HTERT RPE-1 (cell line): Measurements from ENCODE around the gene ELP2.
"Not testable (repeated sequence)": the region's sequence is repeated elsewhere in the genome, so short reads cannot be mapped to it uniquely, and the experiment has no call there.

Source experiments
- in situ Hi-C: fragments of 300-500 bp; cut with MboI; formaldehyde crosslinking; loops from 4 replicates; pipeline ENCODE4 v1.14.3; 2020; ENCODE audit warnings: low sequenced_read_pairs

Gene ELP2

DNA sequence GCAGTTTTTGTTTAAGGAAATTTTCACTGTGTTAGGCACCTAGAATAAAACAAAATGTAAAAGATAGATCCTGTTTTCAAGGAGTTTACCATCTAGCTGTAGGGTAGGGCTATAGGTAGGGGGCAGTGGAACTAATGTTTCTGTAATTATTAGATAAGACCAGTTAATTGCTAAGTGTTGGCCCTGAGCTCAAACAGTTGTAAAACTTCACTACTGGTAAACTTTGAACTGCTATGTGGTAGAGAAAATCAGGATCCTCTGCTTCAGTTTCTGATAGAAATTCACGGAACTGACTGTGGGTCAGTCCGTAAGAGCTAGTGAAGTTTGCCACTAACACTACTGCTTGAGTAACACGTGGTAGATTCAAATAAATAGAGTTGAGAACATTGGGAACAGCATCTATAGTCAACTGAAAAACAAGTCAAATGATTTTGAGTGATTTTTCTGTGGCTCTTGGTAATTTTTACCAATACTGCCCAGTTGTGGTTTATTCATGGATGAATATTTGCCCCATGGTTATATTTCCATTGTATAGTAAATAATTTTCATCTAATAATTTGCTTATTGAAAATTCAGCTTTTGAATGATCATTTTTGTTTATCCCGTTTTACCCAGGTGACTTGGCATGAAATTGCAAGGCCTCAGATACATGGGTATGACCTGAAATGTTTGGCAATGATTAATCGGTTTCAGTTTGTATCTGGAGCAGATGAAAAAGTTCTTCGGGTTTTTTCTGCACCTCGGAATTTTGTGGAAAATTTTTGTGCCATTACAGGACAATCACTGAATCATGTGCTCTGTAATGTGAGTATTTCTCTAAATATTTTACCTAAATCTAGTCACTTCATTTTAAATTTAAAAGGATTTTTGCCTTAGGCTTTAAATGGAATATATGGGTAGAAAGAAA, 26.4 kb downstream of the ELP2 start:
- in situ Hi-C loops: no loop called here

DNA sequence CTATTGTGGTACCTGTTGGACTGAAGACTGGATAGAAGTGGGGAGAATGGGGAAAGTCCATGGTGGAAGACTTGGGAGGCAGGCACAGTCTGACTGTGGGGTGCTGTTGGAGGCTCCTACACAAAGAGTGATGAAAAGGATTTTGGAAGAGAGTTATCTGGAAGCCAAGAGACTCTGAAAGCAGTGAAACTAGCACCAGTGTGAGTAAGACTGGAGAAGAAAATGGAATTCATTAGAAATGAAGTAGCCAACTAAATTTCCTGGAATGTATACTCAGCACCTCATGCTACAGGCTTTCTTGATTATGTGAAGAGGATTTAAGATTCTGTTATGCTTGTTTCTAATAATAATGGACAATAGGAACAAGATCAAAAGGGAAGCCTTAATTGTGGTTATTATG, 27.7 kb downstream of the ELP2 start:
- in situ Hi-C loops: no loop called here

DNA sequence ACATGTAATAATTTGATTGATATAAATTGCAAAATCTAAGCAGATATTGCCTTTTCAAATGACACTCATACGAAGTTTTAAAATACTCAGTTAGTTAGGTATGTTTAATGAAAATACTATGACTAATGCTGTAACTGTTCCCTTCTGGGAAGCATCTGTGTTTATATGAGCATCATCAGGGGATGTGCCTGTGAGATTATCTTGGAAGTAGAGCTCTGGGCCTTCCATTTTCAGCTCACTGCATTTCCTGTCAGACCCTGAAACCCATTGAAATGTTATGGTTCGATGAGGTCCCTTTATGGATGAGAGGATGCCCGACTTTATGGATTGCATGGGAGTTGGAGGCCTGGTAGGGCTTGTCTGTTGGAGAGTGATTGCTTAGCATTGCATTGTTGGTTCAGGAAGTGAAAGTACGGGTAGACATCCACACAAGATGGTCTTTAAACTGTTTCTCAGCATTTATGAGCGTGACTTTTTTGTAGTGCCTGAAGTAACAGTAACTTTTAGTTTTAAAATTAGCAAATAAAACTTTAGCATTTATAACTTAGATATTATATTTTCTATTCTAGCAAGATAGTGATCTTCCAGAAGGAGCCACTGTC, 28.7 kb downstream of the ELP2 start:
- in situ Hi-C loops: no loop called here

DNA sequence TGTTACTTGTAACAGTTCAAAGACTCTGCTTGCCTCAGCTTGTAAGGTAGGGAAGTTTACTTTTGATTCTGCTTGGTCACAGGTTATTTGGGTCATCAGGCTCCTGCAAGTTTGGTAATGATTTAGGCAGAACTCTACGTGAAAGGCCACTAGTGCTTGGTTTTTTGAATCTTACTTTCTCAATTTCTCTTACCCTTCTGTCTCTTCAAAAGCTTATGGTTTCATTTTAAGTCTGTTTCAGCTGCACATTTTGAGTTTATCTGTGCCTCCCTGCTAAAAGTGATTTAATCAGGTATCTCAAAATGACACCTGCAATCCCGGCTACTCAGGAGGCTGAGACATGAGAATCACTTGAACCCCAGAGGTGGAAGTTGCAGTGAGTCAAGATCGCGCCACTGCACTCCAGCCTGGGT, 31.3 kb downstream of the ELP2 start:
- in situ Hi-C loops: no loop called here

DNA sequence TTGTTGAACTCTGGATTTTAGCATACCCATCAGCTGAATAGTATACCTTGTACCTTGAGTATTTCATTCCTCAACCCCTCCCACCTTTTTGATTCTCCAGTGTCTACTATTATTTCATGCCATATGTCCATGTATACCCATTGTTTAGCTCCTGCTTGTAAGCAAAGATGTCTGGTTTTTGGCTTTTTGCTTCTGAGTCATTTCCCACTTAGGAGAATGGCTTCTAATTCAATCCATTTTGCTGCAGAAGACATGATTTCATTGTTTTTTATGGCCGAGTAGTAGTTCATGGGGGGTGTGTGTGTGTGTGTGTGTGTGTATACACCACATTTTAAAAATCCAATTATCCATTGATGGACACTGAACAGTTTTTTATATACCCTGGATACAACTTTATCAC, 33.3 kb downstream of the ELP2 start:
- in situ Hi-C loops: no loop called here

DNA sequence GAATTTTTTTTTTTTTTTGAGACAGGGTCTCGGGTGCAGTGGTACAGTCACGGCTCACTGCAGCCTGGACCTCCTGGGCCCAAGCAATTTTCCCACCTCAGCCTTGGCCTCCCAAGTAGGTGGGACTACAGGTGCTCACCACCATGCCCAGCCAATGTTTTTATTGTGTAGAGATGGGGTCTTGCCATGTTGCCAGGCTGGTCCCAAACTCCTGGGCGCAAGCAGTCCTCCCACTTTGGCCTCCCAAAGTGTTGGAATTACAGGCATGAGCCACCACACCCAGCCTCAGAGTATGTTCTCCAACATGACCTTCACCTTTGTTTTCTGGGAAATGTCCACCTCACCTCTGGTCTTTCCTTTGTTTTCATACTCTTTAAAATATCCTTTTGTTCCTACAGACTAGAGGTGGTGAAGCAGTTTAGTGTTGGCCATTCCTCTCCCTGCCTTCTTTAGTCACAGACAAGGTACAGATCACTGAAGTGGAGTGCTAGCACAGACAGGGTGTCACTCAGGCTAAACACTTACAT, 38.1 kb downstream of the ELP2 start:
- in situ Hi-C loops: no loop called here

DNA sequence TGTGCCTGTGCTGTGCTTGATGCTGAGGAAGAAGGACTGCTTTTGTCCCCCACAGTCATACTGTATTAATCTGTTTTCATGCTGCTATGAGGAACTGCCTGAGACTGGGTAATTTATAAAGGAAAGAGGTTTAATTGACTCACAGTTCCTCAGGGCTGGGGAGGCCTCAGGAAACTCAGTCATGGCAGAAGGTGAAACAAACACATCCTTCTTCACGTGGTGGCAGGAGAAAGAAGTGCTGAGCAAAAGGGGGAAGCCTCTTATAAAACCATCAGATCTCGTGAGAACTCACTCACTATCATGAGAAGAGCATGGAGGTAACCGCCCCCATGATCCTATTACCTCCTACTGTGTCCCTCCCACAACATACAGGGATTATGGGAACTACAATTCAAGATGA, 38.6 kb downstream of the ELP2 start:
- in situ Hi-C loops: not testable (repeated sequence)

DNA sequence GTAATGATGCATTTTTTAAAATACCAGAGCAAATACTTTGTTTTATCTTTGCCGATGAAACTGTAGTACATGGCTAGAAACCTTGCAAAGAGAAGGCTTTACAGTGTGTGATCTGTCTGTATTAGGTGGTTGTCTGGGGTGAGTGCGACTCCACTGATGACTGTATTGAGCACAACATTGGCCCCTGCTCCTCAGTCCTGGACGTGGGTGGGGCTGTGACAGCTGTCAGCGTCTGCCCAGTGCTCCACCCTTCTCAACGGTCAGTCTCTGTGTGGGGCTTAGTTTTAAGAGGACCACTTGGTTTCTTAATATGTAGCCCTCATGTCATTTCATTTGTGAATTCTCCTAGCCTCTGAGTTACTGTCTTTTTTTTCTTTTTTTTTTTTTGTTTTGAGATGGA, 40.2 kb downstream of the ELP2 start:
- in situ Hi-C loops: no loop called here

DNA sequence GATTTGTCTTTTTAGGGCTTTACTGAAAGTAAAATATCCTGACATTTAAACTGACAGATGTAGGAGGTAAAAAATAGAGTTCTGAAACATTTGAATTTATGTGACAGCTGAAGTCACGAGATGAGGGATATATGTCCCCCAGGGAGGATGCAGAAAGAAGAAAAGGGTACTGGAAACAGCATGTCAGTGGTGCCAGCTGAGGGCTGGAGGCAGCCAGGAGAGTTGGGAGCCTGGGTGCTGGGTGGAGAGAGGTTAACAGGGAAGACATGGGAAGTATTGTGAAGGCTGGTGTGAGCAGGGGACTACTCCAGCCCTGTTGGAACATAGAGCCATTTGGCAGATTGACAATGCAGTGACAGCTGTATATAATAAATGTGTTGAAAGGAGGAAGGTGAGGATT, 45.8 kb downstream of the ELP2 start:
- in situ Hi-C loops: no loop called here

DNA sequence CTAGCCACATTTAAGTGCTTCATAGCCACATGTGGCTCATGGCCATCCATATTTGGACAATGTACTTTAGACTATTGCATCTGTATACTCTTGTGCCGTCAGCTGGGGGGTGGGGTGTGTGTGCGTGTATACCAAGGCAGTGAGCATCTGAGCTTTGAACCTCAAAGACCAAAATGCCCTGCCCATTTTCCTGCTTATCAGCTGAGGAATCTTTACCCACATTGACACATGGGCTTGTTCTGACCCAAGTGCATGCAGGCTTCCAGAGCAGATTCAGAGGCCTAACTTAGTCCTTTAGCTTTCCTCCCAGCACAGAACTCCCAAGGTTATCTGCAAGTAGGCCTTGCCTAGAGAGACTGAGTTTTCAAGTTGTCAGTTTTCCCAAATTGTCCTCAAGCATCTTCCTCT, 46.5 kb downstream of the ELP2 start:
- in situ Hi-C loops: no loop called here

DNA sequence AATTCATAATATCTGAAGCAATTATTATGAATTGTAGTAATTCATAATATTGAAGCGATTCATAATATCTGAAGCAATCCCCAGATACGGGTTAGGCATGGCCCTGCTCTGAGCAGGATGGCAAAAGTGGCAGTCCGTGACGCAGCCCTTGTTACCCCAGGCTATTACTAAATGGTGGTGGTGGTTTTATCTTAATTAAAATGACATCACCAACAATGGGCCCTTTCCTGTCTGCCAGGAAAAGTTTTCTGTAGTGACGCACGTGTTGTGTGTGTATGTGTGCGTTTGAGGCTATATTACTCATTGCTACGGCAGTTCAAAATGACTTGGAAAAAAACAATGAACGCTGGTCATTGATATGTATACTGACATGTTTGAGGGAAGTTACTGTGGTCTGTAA, 47.0 kb downstream of the ELP2 start:
- in situ Hi-C loops: no loop called here

DNA sequence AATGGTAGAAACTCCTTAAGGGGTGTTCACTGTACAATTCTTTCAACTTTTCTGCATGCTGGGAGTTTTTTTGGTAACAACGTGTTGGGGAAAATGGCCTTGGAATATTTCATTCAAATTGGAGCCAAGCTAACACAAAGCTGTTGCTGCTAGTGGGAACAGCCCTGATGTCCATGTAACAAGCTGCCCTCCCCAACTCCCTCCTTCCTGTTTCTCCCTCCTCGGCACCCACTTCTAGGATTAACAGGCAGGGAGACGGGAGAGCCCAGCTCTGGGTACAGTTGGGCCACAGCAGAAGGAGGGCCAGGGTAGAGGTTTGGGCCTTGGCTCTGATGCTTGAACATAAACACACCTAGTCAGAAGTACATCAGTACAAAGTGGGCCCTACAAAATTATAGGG, 48.2 kb downstream of the ELP2 start:
- in situ Hi-C loops: no loop called here

DNA sequence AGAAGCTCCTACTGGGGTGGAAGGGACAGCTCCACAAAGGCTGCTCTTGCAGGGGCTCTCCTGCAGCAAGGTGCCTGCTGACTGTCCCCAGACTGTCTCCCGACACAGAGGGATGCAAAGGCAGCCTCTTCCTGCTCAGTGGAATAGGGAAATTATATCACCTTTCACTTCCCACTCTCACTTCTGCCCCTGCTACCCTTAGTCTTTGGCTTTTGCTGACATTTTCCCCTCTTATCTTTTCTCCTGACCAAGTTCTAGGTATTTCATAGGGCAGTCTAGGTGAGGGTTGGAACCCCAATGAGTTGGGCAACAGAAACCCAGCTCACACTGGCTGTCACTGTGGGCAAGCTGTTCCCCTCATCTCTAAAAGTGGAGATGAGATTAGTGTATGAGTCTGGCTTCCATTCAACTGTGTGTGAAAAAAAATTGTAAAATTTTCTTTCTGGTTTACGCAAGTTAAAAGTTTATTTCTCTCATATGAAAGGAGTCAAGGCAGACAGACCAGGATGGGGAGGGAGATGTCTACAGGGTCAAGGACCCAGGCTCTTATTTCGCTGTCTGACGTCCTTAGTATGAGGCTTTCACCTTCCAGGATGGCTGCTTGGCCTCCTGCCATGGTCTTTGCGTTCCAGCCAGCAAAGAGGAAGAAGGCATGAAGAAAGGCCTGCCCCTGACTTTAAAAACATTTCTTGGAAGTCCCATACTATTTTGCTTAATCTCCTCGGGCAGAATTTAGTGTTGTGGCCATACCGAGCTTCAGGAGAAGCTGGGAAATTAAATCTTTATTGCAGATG, 50.1 kb downstream of the ELP2 start:
- in situ Hi-C loops: no loop called here

DNA sequence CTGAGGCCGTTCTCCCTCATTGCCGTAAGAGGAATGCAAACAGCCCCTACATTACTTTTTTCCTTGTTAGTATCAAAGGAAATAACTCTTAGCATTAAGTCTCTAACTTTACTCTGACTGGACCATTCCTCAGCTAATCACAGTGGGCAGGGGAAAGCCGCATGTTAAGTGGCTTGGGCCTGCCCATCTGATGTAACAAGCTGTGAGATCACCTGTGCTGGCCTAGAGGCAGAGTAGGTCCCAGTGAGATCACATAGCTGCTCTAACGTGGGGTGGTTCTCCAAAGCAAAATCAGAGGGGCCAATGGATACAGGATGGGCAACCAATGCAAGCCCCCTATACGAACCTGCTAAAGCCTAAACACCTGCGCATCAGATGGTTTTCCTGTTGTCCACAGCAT, 51.7 kb downstream of the ELP2 start:
- in situ Hi-C loops: no loop called here

DNA sequence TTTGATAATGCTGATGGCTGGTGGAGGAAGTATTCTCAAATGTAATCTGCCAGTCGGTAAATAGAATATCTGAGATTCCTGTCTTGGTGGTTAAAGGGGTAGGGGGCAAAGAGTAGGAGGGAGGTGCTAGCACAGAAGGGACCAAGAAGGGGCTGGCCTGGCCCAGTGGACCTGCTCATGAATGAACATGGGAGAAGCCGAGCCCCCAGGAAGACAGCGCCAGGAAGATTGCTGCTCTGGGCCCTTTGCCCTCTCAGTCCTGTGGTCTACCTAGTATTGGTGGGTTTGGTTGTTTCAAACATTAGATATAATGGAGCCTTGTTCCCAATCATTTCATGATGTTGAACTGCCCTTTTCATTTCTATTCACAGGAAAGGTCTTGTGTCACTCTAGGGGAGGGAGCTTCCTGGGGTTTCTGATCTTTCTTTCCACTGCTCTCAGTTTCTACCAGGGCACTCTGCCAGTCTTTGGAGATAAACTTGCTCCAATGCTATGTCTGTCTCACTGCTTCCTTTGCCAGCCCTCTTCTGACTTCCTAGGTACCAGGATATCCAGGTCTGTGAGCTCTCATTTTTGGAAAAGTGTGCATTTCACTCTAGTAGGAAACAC, 52.3 kb downstream of the ELP2 start:
- in situ Hi-C loops: no loop called here

DNA sequence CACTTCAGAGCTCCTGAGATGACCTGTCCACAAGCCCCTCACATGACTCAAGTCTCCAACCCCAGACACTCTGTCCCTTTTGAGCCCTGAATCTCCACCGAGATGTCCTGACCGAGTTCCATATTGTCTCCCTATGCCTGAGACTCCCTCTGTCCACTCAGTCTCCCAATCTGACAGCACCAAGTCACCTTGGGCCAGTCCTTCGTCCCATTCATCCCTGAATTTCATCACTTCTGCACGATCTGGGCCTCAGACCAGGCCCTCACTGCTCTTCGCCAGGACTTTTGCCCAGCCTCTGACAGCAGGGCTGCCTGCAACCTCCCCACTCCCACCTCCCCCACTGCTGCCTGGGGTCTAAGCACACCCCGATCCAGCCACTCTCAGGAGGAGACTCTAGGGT, 53.3 kb downstream of the ELP2 start:
- in situ Hi-C loops: no loop called here

DNA sequence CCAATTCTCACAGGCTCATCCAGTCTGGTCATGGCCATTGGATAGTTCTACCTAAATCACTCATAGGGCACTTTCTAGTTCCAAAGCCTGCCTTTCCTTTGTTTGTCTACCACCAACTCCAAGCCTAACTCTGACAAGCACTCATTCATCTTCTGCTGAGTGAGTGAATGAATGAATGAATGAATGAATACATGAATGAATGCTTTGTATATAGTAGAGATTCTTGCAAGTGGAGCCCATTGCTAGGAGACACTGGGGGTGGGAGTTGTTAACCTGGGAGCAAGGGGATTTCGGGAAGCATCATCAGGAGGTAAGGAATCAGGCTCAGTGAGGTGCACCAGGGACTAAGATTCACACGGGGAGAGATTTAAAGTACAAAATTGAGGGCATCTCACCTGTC, 54.3 kb downstream of the ELP2 start:
- in situ Hi-C loops: no loop called here

DNA sequence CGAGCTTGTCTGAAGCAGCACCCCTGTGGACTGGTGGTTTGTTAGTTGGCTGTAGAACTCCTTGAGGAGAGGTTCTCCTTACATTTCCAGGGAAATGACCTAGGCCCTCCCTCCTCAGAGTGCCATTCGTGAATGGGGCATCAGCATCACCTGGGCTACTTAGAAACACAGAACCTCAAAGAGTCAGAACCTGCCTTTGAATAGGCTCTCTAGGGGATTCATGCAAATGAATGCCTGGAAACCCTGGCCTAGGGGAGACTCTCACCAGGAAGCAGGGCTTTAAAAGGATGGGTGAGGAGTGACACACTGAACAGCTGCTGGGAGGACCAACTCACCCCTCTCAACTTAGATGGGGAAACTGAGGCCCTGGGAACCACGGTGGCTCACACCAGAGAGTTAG, 55.5 kb downstream of the ELP2 start:
- in situ Hi-C loops: no loop called here

DNA sequence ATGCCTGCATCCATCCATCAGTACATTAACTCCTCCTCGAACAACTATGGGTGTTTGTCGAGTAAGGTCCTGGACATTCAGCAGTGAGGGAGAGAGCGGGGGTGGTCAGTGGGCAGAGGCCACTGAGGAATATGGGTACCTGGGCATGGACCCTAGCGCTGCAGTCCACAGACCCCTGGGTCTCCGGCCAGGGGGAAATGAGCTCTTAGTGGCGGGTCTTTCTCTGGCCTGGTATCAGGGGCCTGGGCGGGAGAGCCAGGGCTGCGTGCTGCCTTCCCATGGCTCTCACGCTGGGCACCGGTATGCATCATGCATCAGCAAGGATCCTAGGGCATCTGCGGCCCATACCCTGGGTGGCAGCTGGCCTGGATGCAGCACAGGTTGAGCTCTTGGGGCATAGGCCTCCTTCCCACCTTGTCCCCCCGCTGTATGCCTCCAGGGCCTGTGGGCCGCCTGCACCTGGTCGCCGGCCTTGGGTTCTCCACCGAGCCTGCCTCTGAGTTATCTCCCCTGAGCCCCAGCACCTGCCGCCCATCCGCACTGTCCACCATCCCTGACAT, 56.3 kb downstream of the ELP2 start:
- in situ Hi-C loops: no loop called here

DNA sequence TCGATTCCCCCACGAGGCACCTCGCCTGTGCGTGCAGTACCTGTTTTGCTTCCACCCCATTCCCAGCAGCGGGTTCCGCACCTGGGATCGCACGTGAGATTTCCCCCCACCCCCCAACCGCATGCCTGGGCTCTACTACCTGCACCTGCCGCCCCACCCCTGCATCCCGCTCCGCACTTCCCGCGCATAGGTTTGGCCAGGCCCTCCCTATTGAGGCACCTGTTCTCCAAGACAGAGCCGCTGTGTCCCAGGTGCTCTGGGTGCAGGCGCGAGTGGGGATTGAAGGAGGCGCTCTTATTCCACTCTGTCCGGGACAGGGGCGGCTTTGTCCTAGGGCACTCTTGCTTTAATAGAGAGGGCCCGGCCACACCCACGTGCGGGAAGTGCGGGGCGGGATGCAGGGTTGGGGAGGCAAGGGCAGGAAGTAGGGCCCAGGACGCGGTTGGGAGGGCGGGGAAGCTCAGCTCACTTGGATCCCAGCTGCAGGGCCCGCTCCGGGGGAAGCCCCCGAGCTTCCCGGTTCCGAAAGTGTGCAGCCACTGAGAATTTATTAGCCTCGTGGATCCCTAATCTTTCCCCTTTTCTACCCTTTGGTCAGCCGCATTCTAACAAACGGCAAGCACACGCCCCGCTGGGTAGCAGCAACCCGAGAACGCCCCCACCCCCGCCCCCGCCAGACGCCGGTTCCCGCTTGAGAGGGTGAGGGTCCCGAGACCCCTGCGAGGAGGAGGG, 56.9 kb downstream of the ELP2 start:
- in situ Hi-C loops: no loop called here
